ENCODE data around the gene TUNAR. TPM values are rescaled to one million over a fixed set of nuclear protein-coding genes. Genes with fewer than 3 reads are reported as not detected.

TUNAR gene
- total RNA-seq, 2 donors from 2014 or later = 26.2 to 30.0 TPM

- Mint-ChIP-seq H3K9me3 (peaks cover 3% of the 10 kb centered on the region), H3K4me1 (no peaks in the 10 kb centered on the region), H3K4me3 (no peak overlapping the region), H3K27ac (no peak overlapping the region), H3K36me3 (ENCODE audit: low read depth) (no peaks in the 10 kb centered on the region), H3K27me3 (ENCODE audit: insufficient read depth) (peaks cover 30% of the 10 kb centered on the region)
- WGBS, 2 experiments (ENCODE audit: insufficient coverage in 1 of 2, insufficient read length in 1 of 2) = 90 to 98% methylated on average over 7 of the region's 7 CpGs
- H3K27ac ChIP-seq (ENCODE audit: low read depth, low read length) = no peak overlapping the region
- TF ChIP-seq CTCF (conservative IDR thresholded peaks at IDR 0.05) = no peak
- H3K4me1 ChIP-seq (ENCODE audit: control insufficient read depth, insufficient read depth, low read length) = no peaks in the 10 kb centered on the region
- H3K9ac ChIP-seq (ENCODE audit: extremely low read depth, low read length, poor library complexity, severe bottlenecking) = no peak overlapping the region
- H3K36me3 ChIP-seq (ENCODE audit: control insufficient read depth, insufficient read depth, low read length) = no peaks in the 10 kb centered on the region
- peaks cover 20% of the 10 kb centered on the region for H3K27me3 ChIP-seq (ENCODE audit: control insufficient read depth, insufficient read depth, low read length, poor library complexity, severe bottlenecking)
- DNase-seq = no peak
- H3K9me3 ChIP-seq (ENCODE audit: control insufficient read depth, low read length) = no peaks in the 10 kb centered on the region
- H3K4me3 ChIP-seq (ENCODE audit: low read length) = no peak overlapping the region
Observed at GRCh38 chr14:95870772-95871171, 5.9 kb upstream of the TUNAR start.

- peaks cover 21% of the 10 kb centered on the region for H3K27me3 ChIP-seq (ENCODE audit: control insufficient read depth, insufficient read depth, low read length, poor library complexity, severe bottlenecking)
- Mint-ChIP-seq H3K4me3 (no peak overlapping the region), H3K27me3 (ENCODE audit: insufficient read depth) (peaks cover 24% of the 10 kb centered on the region), H3K36me3 (ENCODE audit: low read depth) (no peaks in the 10 kb centered on the region), H3K9me3 (no peaks in the 10 kb centered on the region), H3K4me1 (no peaks in the 10 kb centered on the region), H3K27ac (no peak overlapping the region)
- no peak overlapping the region for H3K27ac ChIP-seq (ENCODE audit: low read depth, low read length)
- H3K9ac ChIP-seq (ENCODE audit: extremely low read depth, low read length, poor library complexity, severe bottlenecking) = no peak overlapping the region
- H3K36me3 ChIP-seq (ENCODE audit: control insufficient read depth, insufficient read depth, low read length) = no peaks in the 10 kb centered on the region
- H3K4me3 ChIP-seq (ENCODE audit: low read length) = no peak overlapping the region
- no peak for DNase-seq
- no peaks in the 10 kb centered on the region for H3K4me1 ChIP-seq (ENCODE audit: control insufficient read depth, insufficient read depth, low read length)
- no peak for TF ChIP-seq CTCF (conservative IDR thresholded peaks at IDR 0.05)
- no peaks in the 10 kb centered on the region for H3K9me3 ChIP-seq (ENCODE audit: control insufficient read depth, low read length)
- 84 to 94% methylated on average over 4 of the region's 4 CpGs for WGBS, 2 experiments (ENCODE audit: insufficient coverage in 1 of 2, insufficient read length in 1 of 2)
Observed at GRCh38 chr14:95871531-95871930, 5.1 kb upstream of the TUNAR start.

DNA sequence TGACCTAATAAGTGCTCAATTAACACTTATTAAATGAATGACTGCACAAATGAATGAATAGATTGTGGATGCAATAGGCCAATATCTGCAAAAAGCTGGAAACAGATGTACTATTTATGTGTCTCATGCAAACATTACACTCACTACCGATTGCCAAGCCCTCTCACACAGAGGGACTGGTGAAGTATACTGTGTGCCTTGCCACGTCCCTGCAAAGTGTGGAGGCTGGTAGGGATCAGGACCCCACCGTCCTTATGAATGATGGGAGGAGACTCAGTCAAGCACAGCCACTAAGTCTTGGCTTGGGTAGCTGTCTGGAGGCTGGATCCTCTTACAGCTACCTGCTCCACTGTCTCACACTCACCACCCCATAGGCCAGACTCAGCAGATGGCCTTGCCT, 3.9 kb upstream of the TUNAR start:
- Histone ChIP-seq H3K9ac (ENCODE audit: extremely low read depth, low read length, poor library complexity, severe bottlenecking) (no peak overlapping the region), H3K4me3 (ENCODE audit: low read length) (no peak overlapping the region), H3K36me3 (ENCODE audit: control insufficient read depth, insufficient read depth, low read length) (no peaks in the 10 kb centered on the region), H3K4me1 (ENCODE audit: control insufficient read depth, insufficient read depth, low read length) (no peaks in the 10 kb centered on the region), H3K27me3 (ENCODE audit: control insufficient read depth, insufficient read depth, low read length, poor library complexity, severe bottlenecking) (peaks cover 23% of the 10 kb centered on the region), H3K9me3 (ENCODE audit: control insufficient read depth, low read length) (no peaks in the 10 kb centered on the region), H3K27ac (ENCODE audit: low read depth, low read length) (no peak overlapping the region)
- Mint-ChIP-seq H3K9me3 (no peaks in the 10 kb centered on the region), H3K36me3 (ENCODE audit: low read depth) (no peaks in the 10 kb centered on the region), H3K27ac (no peak overlapping the region), H3K4me3 (no peak overlapping the region), H3K4me1 (peaks cover 6% of the 10 kb centered on the region), H3K27me3 (ENCODE audit: insufficient read depth) (peaks cover 24% of the 10 kb centered on the region)
- no peak for TF ChIP-seq CTCF (conservative IDR thresholded peaks at IDR 0.05)
- 83% methylated on average over 3 of the region's 3 CpGs; no CpG with 5 or more reads in 1 of the 2 experiments for WGBS, 2 experiments (ENCODE audit: insufficient coverage in 1 of 2, insufficient read length in 1 of 2)
- no peak for DNase-seq

Measured in endodermal cell (in vitro differentiated cells).